Liver (tissue), 9 donors: ENCODE data around the gene POMT2. TPM values are rescaled to one million over a fixed set of nuclear protein-coding genes. Genes with fewer than 3 reads are reported as not detected.
"Not testable (repeated sequence)": the region's sequence is repeated elsewhere in the genome, so short reads cannot be mapped to it uniquely, and the experiment has no call there.

ENCODE experiments used
- DNase-seq: peaks from one replicate; pipeline ENCODE4 v3.0.0-alpha.2; 2017; ENCODE audit warnings: low spot score
- H3K27ac ChIP-seq, 2 donors: one replicate each; pipeline ENCODE4 v1.7.0; 2013; ENCODE audit warnings: inconsistent platforms in 2 of 2, low read length in 2 of 2, control low read depth in 1 of 2, low read depth in 1 of 2, mild to moderate bottlenecking in 1 of 2
- H3K27me3 ChIP-seq, 4 donors: one replicate each; pipeline versions ENCODE4 v1.6.1 to v1.7.0; 2013; ENCODE audit warnings: low read length in 3 of 4, inconsistent platforms in 1 of 4, mild to moderate bottlenecking in 1 of 4, moderate library complexity in 1 of 4; ENCODE audit not compliant: control insufficient read depth in 4 of 4, insufficient read depth in 4 of 4
- H3K36me3 ChIP-seq, 4 donors: one replicate each; pipeline versions ENCODE4 v1.6.1 to v1.7.0; 2013; ENCODE audit warnings: low read length in 3 of 4, mild to moderate bottlenecking in 3 of 4, low read depth in 1 of 4, moderate library complexity in 1 of 4; ENCODE audit not compliant: control insufficient read depth in 4 of 4, insufficient read depth in 3 of 4
- H3K4me1 ChIP-seq, 4 donors: one replicate each; pipeline versions ENCODE4 v1.6.1 to v1.7.0; 2013; ENCODE audit warnings: low read length in 3 of 4, mild to moderate bottlenecking in 3 of 4, moderate library complexity in 1 of 4; ENCODE audit not compliant: control insufficient read depth in 4 of 4, insufficient read depth in 4 of 4
- H3K4me3 ChIP-seq, 3 donors: one replicate each; pipeline versions ENCODE4 v1.6.1 to v1.7.0; 2013; ENCODE audit warnings: low read length in 3 of 3, control low read depth in 1 of 3, low read depth in 1 of 3, mild to moderate bottlenecking in 1 of 3
- H3K9ac ChIP-seq, 2 donors: one replicate each; pipeline ENCODE4 v1.7.0; 2013; ENCODE audit warnings: low read length in 2 of 2, mild to moderate bottlenecking in 2 of 2, moderate library complexity in 2 of 2, control low read depth in 1 of 2, low read depth in 1 of 2
- H3K9me3 ChIP-seq, 4 donors: one replicate each; pipeline versions ENCODE4 v1.6.1 to v1.7.0; 2013; ENCODE audit warnings: low read length in 3 of 4; ENCODE audit not compliant: control insufficient read depth in 4 of 4
- EGR1 ChIP-seq, 2 donors: IDR thresholded peaks; 2 replicates each; pipeline ENCODE4 v1.6.1; 2016 to 2018; ENCODE audit warnings: antibody characterized with exemption in 2 of 2, low read depth in 2 of 2
- FOXA2 ChIP-seq: IDR thresholded peaks from 2 replicates; pipeline ENCODE4 v1.6.1; 2016; ENCODE audit warnings: antibody characterized with exemption
- GABPA ChIP-seq, 2 donors: IDR thresholded peaks in 1 of 2; conservative IDR thresholded peaks in 1 of 2; 2 replicates each; pipeline ENCODE4 v1.6.1; 2016; ENCODE audit warnings: antibody characterized with exemption in 2 of 2, mild to moderate bottlenecking in 1 of 2, moderate library complexity in 1 of 2
- HNF4A ChIP-seq, 2 donors: conservative IDR thresholded peaks; 2 replicates each; pipeline ENCODE4 v1.6.1; 2016; ENCODE audit warnings: antibody characterized with exemption in 2 of 2, mild to moderate bottlenecking in 2 of 2
- HNF4G ChIP-seq: IDR thresholded peaks from 2 replicates; pipeline ENCODE4 v1.6.1; 2016; ENCODE audit warnings: antibody characterized with exemption
- JUND ChIP-seq, 2 donors: IDR thresholded peaks; 2 replicates each; pipeline ENCODE4 v1.6.1; 2016; ENCODE audit warnings: antibody characterized with exemption in 2 of 2
- NR2F2 ChIP-seq: IDR thresholded peaks from 2 replicates; pipeline ENCODE4 v1.6.1; 2016; ENCODE audit warnings: antibody characterized with exemption
- RAD21 ChIP-seq, 2 donors: IDR thresholded peaks; 2 replicates each; pipeline ENCODE4 v1.6.1; 2016; ENCODE audit warnings: antibody characterized with exemption in 2 of 2, mild to moderate bottlenecking in 2 of 2
- REST ChIP-seq: IDR thresholded peaks from 2 replicates; pipeline ENCODE4 v1.6.1; 2016; ENCODE audit warnings: antibody characterized with exemption, mild to moderate bottlenecking
- SP1 ChIP-seq: IDR thresholded peaks from 2 replicates; pipeline ENCODE4 v1.6.1; 2018; ENCODE audit warnings: antibody characterized with exemption, mild to moderate bottlenecking
- TAF1 ChIP-seq: conservative IDR thresholded peaks from 2 replicates; pipeline ENCODE4 v1.6.1; 2016; ENCODE audit warnings: antibody characterized with exemption, mild to moderate bottlenecking
- YY1 ChIP-seq: IDR thresholded peaks from 2 replicates; pipeline ENCODE4 v1.6.1; 2016; ENCODE audit warnings: antibody characterized with exemption, mild to moderate bottlenecking
- ZBTB33 ChIP-seq: IDR thresholded peaks from 2 replicates; pipeline ENCODE4 v1.6.1; 2016; ENCODE audit warnings: antibody characterized with exemption
- WGBS: extraction: QIAGEN DNeasy Blood & Tissue Kit; methylation state at CpG from one replicate; pipeline ENCODE4 v1.1.7; 2013; 5-methylcytosine and 5-hydroxymethylcytosine counted together
- polyA plus RNA-seq, 2 donors: library from polyadenylated mRNA; stranded (reverse) in 1 of 2; unstranded in 1 of 2; fragments of 200-250 nt in 1 of 2; fragments of >200 nt in 1 of 2; fragmentation: Nextera tagmentation in 1 of 2; extraction: Ambion mirVana in 1 of 2; gene quantifications; one replicate each; pipeline versions ENCODE4 v1.2.1 to v1.2.3, GENCODE V29; 2013 to 2015
- total RNA-seq, 2 donors: library from RNA; depleted of rRNA; stranded (reverse); fragments of >200 nt; gene quantifications; one replicate each; pipeline ENCODE4 v1.2.3, GENCODE V29; 2014
- TF ChIP-seq, protein P1 (sequence below): IDR thresholded peaks from 2 replicates; pipeline ENCODE4 v1.6.1; 2016; ENCODE audit warnings: antibody characterized with exemption
- TF ChIP-seq, protein P2 (sequence below): IDR thresholded peaks from 2 replicates; pipeline ENCODE4 v1.6.1; 2016; ENCODE audit warnings: antibody characterized with exemption
- donor health status: healthy.
- donor health status: healthy.
- donor health status: healthy.
- donor health status: healthy.
- donor health status: healthy.

Gene POMT2
- total and polyA plus RNA-seq, 4 donors: 4.8 to 13.1 (median 5.3) TPM

- no peak overlapping the region for H3K9ac ChIP-seq
- H3K4me1 ChIP-seq: no peaks in the 10 kb centered on the region
- H3K27me3 ChIP-seq: no peaks in the 10 kb centered on the region
- H3K9me3 ChIP-seq: no peaks in the 10 kb centered on the region
- H3K4me3 ChIP-seq: no peak overlapping the region
- no peak for TF ChIP-seq YY1
- TF ChIP-seq, protein P1, sequence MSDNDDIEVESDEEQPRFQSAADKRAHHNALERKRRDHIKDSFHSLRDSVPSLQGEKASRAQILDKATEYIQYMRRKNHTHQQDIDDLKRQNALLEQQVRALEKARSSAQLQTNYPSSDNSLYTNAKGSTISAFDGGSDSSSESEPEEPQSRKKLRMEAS: no peak
- peaks cover 6 to 70% (median 34%) of the 10 kb centered on the region in 4 donors for H3K36me3 ChIP-seq
- DNase-seq: no peak
- H3K27ac ChIP-seq: no peak overlapping the region
- 96% methylated on average over 6 of the region's 6 CpGs for WGBS
Observed at GRCh38 chr14:77281852-77282410, 38.8 kb downstream of the POMT2 start.

- WGBS: 98% methylated on average over 4 of the region's 4 CpGs
- H3K36me3 ChIP-seq: peaks cover 7 to 64% (median 30%) of the 10 kb centered on the region in 4 donors
- H3K4me3 ChIP-seq, H3K9ac ChIP-seq, H3K27me3 ChIP-seq, DNase-seq, H3K4me1 ChIP-seq, H3K27ac ChIP-seq, H3K9me3 ChIP-seq: not testable (repeated sequence)
Observed at GRCh38 chr14:77280921-77281320, 39.8 kb downstream of the POMT2 start.

GRCh38 chr14:77279719-77280118 lies 41.0 kb downstream of the POMT2 start:
- H3K36me3 ChIP-seq: peaks cover 5 to 52% (median 22%) of the 10 kb centered on the region in 4 donors
- H3K4me1 ChIP-seq: no peaks in the 10 kb centered on the region

More at GRCh38 chr14:77279719-77280118, 41.0 kb downstream of the POMT2 start:
- no peak overlapping the region for H3K9ac ChIP-seq
- H3K27ac ChIP-seq: no peak overlapping the region
- TF ChIP-seq HNF4A (conservative IDR thresholded peaks at IDR 0.05) (no peak), ZBTB33 (no peak), REST (no peak), SP1 (no peak), TAF1 (no peak), YY1 (no peak), GABPA (IDR thresholded peaks at IDR 0.05 in 1 of 2, conservative IDR thresholded peaks at IDR 0.05 in 1 of 2) (no peak), RAD21 (IDR thresholded peaks at IDR 0.05) (no peak), JUND (IDR thresholded peaks at IDR 0.05) (no peak), FOXA2 (no peak), EGR1 (IDR thresholded peaks at IDR 0.05; ENCODE audit: low read depth in 2 of 2) (no peak), NR2F2 (no peak), HNF4G (no peak)
- TF ChIP-seq, protein P1: no peak
- TF ChIP-seq, protein P2, sequence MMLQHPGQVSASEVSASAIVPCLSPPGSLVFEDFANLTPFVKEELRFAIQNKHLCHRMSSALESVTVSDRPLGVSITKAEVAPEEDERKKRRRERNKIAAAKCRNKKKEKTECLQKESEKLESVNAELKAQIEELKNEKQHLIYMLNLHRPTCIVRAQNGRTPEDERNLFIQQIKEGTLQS: no peak
- no peaks in the 10 kb centered on the region for H3K9me3 ChIP-seq
- 96% methylated on average over 13 of the region's 13 CpGs for WGBS
- H3K4me3 ChIP-seq: no peak overlapping the region
- H3K27me3 ChIP-seq: no peaks in the 10 kb centered on the region
- DNase-seq: no peak
